Fibroblast of mammary gland (primary cell): ENCODE data around the gene BICC1.
A peak's percentile ranks its signal among the peaks of the same experiment; 100 is the strongest.

Experiments
- DNase-seq: peaks from one replicate; pipeline ENCODE4 v3.0.0-alpha.2; 2010; ENCODE audit warnings: low read depth
- H3K4me3 ChIP-seq: 2 replicates; pipeline ENCODE4 v1.5.1; 2011; ENCODE audit warnings: low read depth, mild to moderate bottlenecking, low read length, moderate library complexity; ENCODE audit not compliant: control insufficient read depth
- CTCF ChIP-seq: conservative IDR thresholded peaks from 2 replicates; pipeline ENCODE4 v1.5.1; 2011; ENCODE audit warnings: low read depth, low read length, inconsistent platforms; ENCODE audit not compliant: control insufficient read depth, insufficient read depth

The BICC1 gene

GRCh38 chr10:58824396-58824795 lies 311.7 kb downstream of the BICC1 start:
- DNase-seq = no peak
- no peak overlapping the region for H3K4me3 ChIP-seq
- TF ChIP-seq CTCF = no peak

GRCh38 chr10:58826694-58827093 lies 314.0 kb downstream of the BICC1 start:
- no peak for TF ChIP-seq CTCF
- DNase-seq = no peak

GRCh38 chr10:58827381-58827780 lies 314.7 kb downstream of the BICC1 start:
- DNase-seq = peak; percentile 41
- no peak for TF ChIP-seq CTCF
- H3K4me3 ChIP-seq = no peak overlapping the region

More at GRCh38 chr10:58826694-58827093, 314.0 kb downstream of the BICC1 start:
- H3K4me3 ChIP-seq = no peak overlapping the region

- DNase-seq = no peak
- no peak for TF ChIP-seq CTCF
Measured at GRCh38 chr10:58829839-58830238, 317.2 kb downstream of the BICC1 start.

GRCh38 chr10:58830697-58831096 lies 318.0 kb downstream of the BICC1 start:
- no peak for TF ChIP-seq CTCF
- no peak overlapping the region for H3K4me3 ChIP-seq
- DNase-seq = no peak

More at GRCh38 chr10:58829839-58830238, 317.2 kb downstream of the BICC1 start:
- H3K4me3 ChIP-seq = no peak overlapping the region

- no peak for TF ChIP-seq CTCF
- H3K4me3 ChIP-seq = no peak overlapping the region
- no peak for DNase-seq
Measured at GRCh38 chr10:58833771-58834561, 321.3 kb downstream of the BICC1 start.
